ENCODE results near the gene ZNF664.

- no peak for TF ChIP-seq CTCF (conservative IDR thresholded peaks at IDR 0.05; ENCODE audit: low read length)
- TF ChIP-seq EZH2phosphoT487 (IDR thresholded peaks at IDR 0.05; ENCODE audit: borderline replicate concordance, low read depth, low read length) = no peak
Observed at GRCh38 chr12:124059752-124060151, 86.7 kb downstream of the ZNF664 start.
